GM18498 (cell line): Measurements from ENCODE around the gene IQCK.

Source experiments
- ATAC-seq: cut with Tn5 transposase; IDR thresholded peaks from one replicate; pipeline ENCODE4 v1.9.1; 2021; ENCODE audit warnings: mild to moderate bottlenecking, moderate library complexity; ENCODE audit not compliant: unreplicated experiment

The IQCK gene

DNA sequence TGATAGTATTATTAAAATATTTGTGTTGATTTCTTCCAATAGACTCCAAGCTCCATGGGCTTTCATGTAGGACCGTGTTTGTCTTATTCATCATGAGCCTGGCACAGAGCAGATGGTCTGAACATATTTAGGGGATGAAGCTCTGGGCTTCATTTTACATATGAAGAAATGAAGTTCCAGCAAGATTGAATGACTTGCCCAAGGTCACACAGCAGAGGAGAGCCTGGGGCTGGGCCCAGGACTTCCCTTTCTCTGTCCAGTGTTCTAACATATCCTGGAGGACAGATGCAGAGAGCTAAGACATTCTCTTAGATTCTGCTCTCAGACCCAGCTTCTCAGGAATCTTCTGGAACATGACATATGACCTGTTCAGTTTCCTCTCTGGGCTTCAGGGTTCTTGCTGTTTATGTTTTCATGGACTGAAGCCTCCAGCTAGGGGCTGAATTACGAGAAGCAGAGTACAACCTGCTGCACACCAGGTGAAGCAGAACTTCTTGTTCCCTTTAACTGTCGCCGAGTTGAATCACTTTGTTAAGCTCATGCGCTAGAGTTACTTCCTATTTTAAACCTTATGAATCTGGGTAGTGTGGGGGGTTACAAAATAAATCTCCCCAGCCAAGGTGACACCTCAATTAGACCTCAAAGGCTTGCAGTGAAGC lies 113.0 kb downstream of the IQCK start:
- ATAC-seq, result no peak

DNA sequence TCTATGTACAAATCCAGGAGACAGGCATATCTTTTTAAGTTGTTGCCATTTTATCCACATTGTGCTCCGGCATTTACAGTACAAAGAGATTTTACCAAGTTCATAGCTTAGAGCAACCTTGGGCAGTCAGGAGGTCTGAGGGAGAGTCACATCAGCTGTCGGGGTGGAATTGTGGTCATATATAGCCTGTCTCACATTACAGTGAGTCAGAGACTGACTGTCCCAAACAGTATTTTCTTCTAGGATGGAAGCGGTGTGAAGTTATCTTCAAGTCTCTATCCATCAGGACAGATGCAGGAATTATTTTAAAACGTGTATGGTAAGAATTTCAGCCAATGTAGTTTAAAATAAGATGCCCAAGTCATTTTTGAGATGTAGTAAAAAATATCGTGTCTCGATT lies 113.6 kb downstream of the IQCK start:
- ATAC-seq, result no peak

DNA sequence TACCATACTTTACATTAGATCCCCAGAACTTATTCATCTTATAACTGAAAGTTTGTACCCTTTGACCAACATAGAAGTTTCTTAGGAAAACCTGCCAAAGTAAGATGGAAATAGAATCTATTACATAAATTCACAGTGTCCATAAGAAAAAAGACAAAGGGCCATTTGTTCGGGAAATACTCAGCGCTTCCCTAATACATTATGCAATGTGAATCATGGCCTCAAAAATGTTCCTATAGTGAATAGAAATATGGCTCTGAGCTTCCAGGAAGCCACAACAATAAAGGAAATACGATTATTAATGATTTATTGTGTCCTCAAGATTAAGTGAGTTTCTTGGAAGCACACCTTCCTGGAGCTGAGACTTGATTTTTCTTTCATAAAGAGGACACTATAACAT lies 115.1 kb downstream of the IQCK start:
- ATAC-seq, result no peak

DNA sequence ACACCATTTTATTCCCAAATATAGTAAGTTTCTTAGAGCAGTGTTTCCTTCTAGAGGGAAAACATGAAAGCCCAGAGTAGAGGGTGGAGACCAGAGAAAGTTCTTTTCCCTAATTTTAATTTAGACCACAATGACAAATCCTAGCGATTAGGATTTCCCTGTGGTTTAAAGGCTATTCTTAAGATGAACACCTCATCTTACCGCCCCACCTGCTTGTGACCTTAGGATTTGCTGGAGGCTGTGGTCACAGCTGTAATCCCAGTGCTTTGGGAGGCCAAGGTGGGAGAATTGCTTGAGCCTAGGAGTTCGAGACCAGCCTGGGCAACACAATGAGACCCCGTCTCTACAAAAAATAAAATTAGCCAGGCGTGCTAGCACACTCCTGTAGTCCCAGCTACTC lies 115.5 kb downstream of the IQCK start:
- no peak for ATAC-seq

DNA sequence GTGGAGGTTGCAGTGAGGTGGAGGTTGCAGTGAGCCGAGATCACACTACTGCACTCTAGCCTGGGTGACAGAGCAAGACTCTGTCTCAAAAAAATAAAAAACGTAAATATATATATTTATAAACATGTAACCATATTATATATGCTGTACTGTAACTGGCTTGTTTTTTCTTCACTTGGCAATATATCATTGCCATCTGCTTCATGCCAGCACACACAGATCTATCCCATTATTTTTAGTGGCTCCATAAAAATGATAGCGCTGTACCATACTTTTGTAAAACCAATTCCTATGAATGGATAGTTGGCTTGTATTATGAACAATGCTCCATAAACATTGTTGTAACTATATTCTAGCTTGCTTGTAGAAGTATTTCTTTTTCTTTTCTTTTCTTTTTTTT lies 117.1 kb downstream of the IQCK start:
- ATAC-seq, result no peak

DNA sequence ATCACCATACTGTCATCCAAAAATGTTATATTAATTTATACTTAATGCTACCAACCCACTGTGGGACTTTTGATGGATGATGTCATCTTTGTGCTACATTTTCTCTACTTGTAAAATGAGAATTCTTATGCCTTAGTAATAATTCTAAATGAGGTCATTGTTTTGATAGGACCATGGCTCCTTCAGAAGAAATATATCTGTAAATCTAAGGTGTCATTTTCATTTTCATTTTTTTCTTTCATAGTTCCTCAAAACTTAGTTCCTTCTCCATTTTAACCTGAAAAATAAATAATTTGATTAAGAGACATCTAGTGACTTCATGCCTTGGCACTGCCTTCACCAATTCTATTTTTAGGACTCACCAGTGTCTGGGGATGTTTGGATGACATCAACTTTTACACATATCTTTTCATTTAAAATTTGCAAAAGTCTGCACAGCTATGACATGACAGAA lies 117.9 kb downstream of the IQCK start:
- ATAC-seq, result no peak

DNA sequence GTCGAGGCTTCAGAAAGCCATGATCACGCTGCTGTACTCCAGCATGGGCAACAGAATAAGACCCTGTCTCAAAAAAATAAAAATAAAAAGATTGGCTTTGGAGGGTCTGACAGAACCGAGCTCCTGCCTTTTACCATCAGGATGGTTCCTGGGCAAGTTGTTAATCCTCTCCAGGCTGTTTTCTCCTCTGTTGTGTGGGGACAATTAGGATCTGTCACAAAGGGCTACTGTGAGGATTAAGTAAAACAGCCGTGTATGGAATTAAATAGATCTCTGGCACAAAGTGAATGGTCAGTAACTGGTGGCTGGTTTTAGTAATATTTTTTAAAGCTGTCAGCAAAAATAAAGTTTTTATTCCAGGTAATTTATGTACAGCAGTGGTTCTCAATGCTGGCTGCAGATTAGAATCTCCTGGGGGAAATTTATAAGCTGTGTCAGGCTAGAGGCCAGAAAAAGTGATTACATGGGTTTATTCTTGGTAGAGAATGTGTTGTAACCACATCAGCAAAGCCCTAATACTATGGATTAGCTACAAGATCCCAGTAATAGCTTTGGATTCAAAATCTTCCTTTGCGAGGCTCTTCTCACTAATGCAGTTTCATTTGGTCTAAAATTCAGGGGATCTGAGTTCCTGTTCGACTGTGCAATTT lies 119.4 kb downstream of the IQCK start:
- ATAC-seq, result no peak

DNA sequence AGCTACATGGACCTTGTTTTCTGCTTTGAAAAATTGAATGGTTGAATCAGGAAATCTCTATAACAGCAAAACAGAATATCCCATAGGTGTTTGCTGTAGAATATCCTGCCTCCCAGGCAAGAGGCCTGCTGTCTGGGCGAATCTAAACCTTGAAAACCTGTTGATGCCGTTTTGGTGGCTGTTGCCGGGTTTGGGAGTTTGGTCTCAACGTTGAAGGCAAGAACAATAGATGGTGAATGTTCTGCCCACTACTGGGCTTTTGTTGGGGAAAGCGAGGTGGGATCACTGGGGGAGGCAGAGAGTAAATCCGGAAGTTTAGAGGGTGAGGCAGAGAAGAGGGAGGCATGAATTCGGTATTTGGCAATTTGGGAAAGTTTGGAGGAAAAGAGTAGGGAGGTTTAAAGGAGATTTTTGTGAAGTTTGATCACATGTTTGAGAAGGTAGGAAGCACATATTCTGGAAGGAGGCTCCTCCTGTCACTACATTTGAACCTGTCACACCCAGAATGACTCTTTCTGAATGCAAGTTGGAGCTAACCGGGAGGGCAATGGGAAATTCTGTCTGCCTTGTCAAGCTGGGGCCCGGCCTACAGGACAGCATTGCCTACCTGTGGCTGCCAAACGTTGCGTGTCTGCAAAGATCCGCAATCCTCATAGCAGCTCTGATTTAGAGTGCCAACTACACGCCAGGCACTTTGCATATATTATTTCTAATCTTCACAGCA lies 120.1 kb downstream of the IQCK start:
- no peak for ATAC-seq

DNA sequence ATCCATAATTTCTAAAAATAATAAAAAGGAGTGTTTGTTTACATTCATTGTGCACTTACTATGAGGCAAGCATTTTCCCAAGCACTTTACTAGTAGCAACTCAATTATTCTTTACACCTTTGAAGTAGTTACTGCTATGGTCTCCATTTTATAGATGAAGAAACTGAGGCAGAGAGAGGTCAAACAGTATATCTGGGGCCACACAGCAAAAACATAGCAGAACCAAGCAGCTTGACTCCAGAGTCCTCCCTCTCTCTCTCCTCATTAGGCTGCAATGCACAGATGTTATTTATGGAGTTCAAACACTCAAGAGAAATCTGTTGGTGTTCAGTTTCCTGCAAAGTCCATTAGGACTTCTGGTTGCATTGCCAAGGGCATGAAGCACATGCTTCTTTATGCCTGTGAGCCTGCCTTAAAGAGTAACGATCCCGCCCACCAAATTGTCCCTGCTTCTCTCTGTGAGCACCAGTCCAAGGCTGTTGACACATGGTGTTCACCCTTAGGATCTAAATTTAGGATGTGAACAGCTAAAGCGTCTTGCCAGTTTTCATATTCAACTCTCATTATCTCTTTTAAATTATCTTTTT lies 122.5 kb downstream of the IQCK start:
- no peak for ATAC-seq

DNA sequence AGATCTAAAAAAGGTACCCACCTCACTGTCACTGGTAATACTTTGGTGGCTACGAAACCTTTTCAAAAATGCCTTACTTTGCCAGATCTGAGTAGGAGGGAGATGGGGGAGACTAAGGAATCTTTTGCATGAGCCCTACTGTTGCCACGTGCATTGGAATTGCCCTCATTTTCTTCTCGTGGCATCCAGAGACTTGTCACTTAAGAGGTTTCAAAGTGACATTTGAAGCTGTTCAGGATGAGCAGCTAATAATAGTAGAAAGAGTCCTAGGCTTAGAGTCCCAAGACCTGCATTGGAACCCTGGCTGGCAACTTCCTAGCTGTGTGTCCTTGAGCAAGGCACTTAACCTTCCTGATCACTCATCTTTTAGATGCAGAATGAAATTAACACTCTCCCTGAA lies 123.1 kb downstream of the IQCK start:
- ATAC-seq, result no peak

DNA sequence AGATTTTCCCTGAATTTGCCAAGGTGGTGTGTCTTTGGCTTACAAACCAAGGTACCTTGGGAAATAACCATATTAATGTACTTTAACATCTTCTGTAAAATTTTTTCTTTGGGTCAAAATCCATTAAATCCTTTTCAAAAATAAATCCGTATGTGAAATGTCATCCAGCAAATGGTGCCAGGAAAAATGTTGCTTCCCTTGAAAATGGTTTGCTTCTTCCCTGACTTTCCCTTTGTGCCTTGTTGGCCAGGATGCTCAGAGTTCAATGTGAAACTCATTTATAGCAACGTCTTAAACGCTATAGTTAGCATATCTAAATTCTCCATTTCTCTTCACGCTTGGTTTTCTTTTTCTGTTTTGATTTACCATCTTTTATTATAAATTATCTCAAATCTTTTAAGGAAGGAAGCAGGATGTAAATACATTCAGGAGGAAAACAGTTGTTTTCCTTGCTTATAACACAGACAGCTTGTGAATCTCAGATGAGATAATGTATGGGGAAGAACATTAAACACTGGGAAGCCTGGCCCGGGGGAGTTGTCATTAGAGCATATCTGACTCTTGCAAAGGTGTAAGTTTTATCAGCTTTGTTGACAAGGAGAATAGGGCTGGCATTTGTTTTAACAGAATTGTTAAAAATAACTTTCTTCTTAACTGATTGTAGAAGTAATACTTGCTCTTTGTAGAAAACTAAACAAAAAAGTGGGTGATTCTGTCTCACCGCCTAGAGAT lies 124.5 kb downstream of the IQCK start:
- ATAC-seq, result no peak

DNA sequence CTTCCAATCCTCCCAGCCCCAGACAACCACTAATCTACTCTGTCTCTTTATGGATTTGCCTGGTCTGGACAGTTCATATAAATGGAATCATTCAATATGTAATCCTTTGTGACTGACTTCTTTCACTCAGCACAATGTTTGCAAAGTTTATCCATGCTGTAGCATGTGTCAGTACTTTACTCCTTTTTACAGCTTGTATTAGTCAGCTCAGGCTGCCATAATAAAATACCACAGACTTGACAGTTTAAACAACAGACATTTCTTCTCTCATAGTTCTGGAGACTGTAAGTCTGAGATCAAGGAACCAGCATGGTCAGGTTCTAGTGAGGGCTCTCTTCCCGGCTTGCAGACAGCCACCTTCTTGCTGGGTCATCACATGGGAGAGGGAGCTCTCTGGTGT lies 125.3 kb downstream of the IQCK start:
- no peak for ATAC-seq

DNA sequence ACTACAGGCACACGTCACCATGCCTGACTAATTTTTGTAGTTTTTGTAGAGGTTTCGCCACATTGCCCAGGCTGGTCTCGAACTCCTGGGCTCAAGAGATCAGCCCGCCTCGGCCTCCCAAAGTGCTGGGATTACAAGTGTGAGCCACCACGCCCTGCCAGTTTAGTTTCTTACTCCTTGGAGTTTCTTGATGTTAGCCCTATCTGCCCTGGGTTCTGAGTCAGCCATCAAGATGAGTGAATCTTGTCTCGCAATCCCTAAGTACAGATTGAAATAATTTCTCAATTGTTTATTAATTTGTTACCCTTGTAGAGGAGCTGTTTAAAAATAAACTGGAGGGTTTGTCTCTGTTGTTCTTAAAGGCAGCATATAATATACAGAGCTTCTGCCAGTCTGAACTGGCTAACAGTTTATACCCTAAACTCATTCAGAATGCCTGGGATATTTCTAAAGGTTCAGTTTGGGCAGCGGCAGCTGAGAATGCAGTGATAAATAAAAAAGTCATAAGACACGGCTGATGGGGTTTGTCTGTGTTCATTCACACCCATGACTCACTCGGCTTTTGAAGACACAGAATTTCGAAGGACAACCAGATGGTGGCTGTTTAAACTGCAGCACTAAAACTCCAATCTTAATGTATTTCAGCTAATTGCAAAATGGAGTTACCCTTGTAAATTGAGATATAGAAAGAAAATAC lies 127.0 kb downstream of the IQCK start:
- no peak for ATAC-seq

DNA sequence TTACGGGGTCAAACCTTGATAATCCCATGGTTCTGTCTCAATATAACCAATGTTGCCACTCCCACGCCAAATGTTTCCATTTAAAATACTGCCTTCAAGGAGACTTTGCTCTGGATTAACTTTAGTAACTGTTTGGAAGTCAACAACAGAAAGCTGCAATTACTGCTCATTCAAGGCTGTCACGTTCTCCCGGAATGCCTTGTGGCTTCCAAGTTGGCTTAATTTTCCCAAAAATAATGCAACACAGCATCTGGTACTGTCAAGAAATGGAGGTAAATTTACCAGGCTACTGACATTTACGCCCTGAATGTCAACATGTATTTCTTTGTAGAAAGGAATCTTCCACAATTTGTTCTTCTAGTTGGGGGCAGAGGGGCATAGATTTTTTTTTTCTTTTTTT lies 128.4 kb downstream of the IQCK start:
- no peak for ATAC-seq

DNA sequence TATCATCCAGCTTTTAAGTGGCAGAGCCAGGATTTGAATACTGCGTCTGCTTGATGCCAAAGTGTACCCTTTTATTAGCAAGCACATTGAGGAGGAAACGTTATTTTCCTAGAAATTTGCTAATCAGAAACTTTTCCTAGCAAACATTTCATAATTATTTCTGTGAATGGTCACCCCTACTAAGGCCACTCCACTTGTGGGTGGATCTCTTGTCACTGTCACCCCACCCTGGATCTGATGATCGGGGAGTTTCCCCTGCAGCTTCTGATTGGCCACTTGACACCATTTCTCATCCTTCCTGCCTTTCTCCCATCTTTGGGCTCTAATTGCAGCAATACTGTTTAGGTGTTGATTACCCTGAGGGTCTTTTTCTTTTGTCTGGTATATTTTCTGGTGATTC lies 130.7 kb downstream of the IQCK start:
- ATAC-seq, result no peak

DNA sequence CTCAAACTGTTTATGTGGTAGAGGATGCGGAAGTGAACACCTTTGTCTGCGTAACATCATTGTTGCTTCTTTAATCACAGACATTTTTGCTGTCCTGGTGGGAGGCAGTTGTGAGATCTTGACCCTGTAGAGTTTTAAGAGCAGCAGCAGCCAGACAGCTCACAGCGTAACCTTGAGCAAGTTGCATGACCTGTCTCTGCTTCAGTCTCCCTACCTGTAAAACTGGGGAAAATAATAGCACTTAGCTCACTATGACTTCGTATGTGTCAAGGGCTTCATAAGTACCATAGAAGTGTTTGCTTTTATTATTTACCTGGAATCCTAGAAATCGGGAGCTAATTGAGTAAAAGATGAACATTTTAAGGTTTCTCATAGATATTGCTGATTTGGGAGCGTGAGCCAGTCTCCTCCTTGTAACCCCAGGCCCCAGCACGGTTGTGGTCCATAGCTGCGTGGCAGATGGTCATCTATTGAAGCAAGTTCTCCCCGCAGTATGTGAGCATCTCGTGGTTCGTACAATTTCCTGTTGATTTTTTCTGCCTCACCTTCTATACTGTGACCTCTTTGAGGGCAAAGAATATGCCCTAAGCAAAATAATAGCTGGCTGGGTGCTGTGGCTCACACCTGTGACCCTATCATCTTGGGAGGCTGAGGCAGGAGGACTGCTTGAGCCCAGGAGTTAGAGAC lies 132.2 kb downstream of the IQCK start:
- ATAC-seq, result no peak

DNA sequence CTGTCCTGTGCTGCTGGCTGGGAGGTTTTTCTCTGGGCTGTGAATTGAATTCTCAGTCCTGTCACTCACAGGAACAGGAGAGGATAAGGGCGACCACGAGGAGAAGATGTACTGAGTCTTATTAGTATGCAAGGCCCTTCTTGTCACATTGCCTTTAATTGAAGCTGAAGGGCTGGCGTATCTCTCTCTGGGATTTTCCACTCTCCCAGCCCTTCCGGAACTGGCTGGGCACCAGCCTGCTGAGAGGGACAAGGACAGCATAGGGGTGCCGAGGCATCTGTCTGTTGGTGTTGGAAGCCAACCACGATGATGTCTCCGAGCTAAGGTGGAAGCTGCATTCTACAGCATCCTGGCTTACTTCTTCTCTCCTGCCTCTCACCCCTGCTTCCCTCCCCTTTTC lies 133.4 kb downstream of the IQCK start:
- ATAC-seq, result no peak

DNA sequence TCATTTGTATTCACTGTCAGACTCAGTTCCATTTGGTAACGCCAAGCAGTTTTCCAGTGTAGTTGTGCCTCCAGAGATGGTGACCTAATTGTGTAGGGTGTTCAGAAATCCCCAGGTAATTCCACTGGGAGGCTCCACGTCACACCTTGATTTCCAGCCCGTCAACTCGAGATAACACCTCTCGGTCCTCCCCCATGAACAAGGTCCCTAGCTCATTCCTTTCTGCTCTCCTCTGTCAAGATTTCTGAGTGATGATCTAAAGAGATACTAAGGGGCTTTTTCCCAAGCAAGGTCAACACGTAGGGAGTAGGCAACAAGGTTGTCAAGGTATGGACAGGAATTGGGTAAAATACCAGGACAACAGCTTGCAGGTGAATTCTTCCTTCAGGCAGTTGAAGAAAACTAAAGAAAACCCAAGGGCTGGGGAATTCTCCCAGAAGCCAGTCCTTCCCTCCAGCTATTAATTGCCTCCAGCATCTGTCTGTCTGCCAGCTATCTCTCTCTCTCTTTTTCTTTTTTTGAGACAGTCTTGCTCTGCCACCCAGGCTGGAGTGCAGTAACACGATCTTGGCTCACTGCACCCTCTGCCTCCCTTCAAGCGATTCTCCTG lies 135.2 kb downstream of the IQCK start:
- no peak for ATAC-seq

DNA sequence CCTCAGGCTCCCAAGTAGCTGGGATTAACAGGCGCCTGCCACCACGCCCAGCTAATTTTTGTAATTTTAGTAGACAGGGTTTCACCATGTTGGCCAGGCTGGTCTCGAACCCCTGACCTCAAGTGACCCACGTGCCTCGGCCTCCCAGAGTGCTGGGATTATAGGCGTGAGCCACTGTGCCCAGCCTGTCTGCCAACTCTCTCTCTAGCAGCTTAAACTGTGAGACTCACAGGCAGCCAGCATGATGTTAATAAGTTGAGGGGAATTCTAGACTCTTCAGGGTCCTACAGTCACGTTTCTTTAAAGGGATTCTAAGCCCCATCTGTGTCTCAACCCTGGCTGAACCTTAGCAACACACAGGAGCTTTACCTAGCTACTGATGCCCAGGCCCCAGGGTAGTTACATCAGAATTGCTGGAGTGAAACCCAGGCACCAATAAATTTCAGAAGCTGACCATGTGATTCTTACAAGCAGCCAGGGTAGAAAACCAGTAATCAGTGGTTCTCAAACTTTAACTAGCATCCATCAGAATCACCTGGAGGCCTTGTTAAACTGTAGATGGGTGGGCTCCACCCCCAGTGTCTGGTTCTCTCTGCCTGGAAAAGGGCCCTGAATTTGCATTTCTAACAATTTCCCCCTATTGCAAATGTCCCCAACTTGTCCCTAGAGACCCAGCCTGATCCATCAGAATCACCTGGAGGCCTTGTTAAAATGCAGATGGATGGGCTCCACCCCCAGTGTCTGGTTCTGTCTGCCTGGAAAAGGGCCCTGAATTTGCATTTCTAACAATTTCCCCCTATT lies 135.9 kb downstream of the IQCK start:
- no peak for ATAC-seq
